ENCODE data around the gene ZNF486. TPM values are rescaled to one million over a fixed set of nuclear protein-coding genes. Genes with fewer than 3 reads are reported as not detected.
"Not testable (repeated sequence)": the region's sequence is repeated elsewhere in the genome, so short reads cannot be mapped to it uniquely, and the experiment has no call there.

Gene ZNF486
- total RNA-seq, 1 experiment from 2014 or later: 8.7 TPM

DNA sequence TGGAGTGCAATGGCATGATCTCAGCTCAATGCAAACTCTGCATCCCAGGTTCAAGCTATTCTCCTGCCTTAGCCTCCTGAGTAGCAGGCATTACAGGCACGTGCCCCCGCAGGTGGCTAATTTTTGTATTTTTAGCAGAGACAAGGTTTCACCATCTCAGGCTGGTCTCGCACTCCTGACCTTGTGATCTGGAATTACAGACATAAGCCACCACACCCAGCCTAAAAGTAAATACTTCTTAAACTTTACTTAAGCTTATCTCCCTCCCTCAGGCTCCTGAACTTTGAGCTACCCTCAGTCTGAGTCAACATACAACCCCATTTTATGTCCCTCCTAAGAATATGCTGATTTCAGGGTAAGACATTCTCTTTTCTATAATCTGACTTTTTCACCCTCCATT is 66.1 kb downstream of the ZNF486 start:
- no peak for DNase-seq (ENCODE audit: low read depth)

GRCh38 chr19:20235156-20235555 is 68.1 kb downstream of the ZNF486 start:
- DNase-seq (ENCODE audit: low read depth): no peak

GRCh38 chr19:20237773-20238623 is 71.0 kb downstream of the ZNF486 start:
- peak; percentile 90 for DNase-seq (ENCODE audit: low read depth)

DNA sequence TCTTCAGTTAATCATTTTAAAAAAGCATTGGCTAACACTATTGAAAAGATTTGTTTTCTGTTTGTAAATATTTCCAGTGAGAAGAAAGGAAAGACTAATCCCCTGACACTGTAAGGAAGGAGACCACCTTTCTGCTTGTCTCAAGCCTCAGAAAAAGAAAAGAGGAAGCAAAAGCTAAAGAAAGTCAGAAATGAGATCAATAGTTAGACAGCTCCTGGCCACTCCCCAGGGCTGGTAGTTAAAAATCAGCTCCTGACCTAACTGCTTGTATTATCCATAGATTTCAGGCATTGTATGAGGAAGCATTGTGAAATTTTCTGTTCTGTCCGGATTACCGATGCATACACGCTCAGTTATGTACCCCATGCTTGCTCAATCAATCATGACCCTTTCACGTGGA is 76.6 kb downstream of the ZNF486 start:
- no peak for DNase-seq (ENCODE audit: low read depth)

GRCh38 chr19:20244356-20244755 is 77.3 kb downstream of the ZNF486 start:
- DNase-seq (ENCODE audit: low read depth): no peak

- DNase-seq (ENCODE audit: low read depth): no peak
Observed at GRCh38 chr19:20245309-20245708, 78.3 kb downstream of the ZNF486 start.

DNA sequence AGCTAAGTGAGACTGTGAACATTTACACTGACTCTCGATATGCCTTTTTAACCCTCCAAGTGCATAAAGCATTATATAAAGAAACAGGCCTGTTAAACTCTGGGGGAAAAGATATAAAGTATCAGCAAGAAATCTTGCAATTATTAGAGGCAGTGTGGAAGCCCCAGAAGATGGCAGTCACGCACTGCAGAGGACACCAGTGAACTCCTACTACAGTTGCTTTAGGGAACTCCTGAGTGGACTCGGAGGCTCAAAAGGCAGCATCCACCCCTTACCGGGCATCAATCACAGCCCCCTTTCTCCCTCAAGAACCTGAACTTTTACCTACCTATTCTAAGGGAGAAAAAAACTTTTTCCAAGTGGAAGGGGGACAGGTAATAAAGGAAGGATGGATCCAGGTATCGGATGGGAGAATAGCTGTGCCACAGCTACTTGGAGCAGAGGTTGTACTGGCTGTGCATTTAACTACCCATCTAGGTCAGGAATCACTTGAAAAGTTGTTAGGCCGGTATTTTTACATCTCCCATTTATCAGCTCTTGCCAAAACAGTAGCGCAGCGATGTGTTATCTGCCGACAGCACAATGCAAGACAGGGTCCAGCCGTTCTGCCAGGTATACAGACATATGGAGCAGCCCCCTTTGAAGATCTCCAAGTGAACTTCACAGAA is 80.1 kb downstream of the ZNF486 start:
- DNase-seq (ENCODE audit: low read depth): no peak

DNA sequence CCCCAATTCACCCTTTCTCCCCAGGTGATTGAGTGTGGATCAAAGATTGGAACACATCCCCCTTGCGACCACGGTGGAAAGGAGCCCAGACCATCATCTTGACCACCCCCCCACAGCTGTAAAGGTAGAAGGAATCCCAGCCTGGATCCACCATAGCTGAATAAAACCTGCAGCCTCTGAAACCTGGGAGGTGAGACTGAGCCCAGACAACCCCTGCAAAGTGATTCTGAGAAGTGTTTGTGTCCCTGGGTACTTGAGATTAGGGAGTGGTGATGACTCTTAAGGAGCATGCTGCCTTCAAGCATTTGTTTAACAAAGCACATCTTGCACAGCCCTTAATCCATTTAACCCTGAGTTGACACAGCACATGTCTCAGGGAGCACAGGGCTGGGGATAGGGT is 81.2 kb downstream of the ZNF486 start:
- not testable (repeated sequence) for DNase-seq (ENCODE audit: low read depth)

Other genes with a start within 250 kb of the ZNF486 start
- gene ZNF682, start 127.7 kb upstream of the ZNF486 start, total RNA-seq (2014; rRNA removed; shearing (Covaris generic)): 4.7 and 26.5 TPM in 2 replicates
- gene ZNF90, start 89.2 kb upstream of the ZNF486 start, total RNA-seq (2014; rRNA removed; shearing (Covaris generic)): 2.1 and 2.4 TPM in 2 replicates

Measured in Daoy (cell line).